ENCODE data around the gene THEM4. TPM values are rescaled to one million over a fixed set of nuclear protein-coding genes. Genes with fewer than 3 reads are reported as not detected.

The THEM4 gene
- total and polyA plus RNA-seq, 2 of the 8 experiments (the other 6 are each of a cell fraction or from before 2014, with no cell fraction given) = 9.9 to 11.2 TPM

DNA sequence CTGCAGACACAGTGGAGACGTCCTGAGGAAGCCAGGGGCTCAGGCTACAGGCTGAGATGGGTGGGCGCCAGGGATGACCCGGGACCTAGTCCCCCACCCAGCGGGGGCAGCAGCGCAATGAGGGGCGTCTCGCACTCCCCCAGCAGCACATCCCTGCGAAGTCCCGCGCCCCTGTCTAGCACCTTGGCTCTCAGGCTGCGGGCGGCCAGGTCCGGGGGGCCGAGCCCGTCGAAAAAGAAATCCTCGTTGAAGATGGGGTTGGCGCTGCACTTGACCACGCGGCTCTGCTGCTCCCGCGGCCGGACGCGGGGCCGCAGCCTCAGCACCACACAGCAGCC is 71.5 kb downstream of the THEM4 start:
- Histone ChIP-seq H2BK5ac (ENCODE audit: low read depth, low read length) (no peak overlapping the region), H3K23me2 (ENCODE audit: low read depth, low read length) (peaks cover 23% of the 10 kb centered on the region), H4K5ac (ENCODE audit: insufficient read length, low read depth, low read length) (no peak overlapping the region), H3K56ac (replicated peaks; ENCODE audit: insufficient read length, low read depth, low read length) (no peak overlapping the region), H3K23ac (ENCODE audit: insufficient read length) (no peak overlapping the region), H3K14ac (ENCODE audit: insufficient read length) (no peak overlapping the region), H3K27ac (ENCODE audit: low read depth, low read length) (no peak overlapping the region), H4K8ac (ENCODE audit: extremely low read depth, insufficient read depth, low read length) (peak overlapping the region; percentile 59; the same call in 1 of the 2 replicates), H4K91ac (replicated peaks; ENCODE audit: insufficient read length, low read length) (no peak overlapping the region), H3K4ac (replicated peaks; ENCODE audit: insufficient read length, low read depth, low read length) (no peak overlapping the region), H3K79me2 (ENCODE audit: control insufficient read depth in 1 of 2, insufficient read depth in 2 of 2, low read length in 2 of 2) (no peaks in the 10 kb centered on the region), H2AFZ (ENCODE audit: low read length) (no peak overlapping the region), H3K4me1 (replicated peaks in 1 of 4; ENCODE audit: control insufficient read depth in 3 of 4, insufficient read depth in 4 of 4, low read length in 3 of 4) (peaks cover 4 to 17% (median 9%) of the 10 kb centered on the region in 4 experiments), H3K27me3 (replicated peaks in 1 of 4; ENCODE audit: control insufficient read depth in 3 of 4, extremely low read depth in 1 of 4, insufficient read depth in 3 of 4, low read length in 3 of 4) (peaks cover 10 to 24% (median 21%) of the 10 kb centered on the region in 4 experiments), H2BK20ac (ENCODE audit: low read length) (no peak overlapping the region), H3K4me2 (ENCODE audit: insufficient read depth in 1 of 2, low read depth in 2 of 2, low read length in 2 of 2) (peak overlapping the region; percentile 77 to 93), H2AK5ac (ENCODE audit: low read depth, low read length) (no peak overlapping the region), H3K18ac (ENCODE audit: extremely low read depth, low read length) (no peak overlapping the region; the same call in 1 of the 2 replicates), H3K79me1 (ENCODE audit: low read depth, low read length) (no peaks in the 10 kb centered on the region), H2BK120ac (replicated peaks; ENCODE audit: low read depth, low read length) (no peak overlapping the region), H3K4me3 (ENCODE audit: extremely low read depth in 1 of 4, insufficient read depth in 2 of 4, low read depth in 3 of 4, low read length in 4 of 4) (peak overlapping the region; percentile 43 to 69 (median 54)), H3K9me3 (ENCODE audit: insufficient read depth in 2 of 2, low read depth in 1 of 2, low read length in 1 of 2) (no peaks in the 10 kb centered on the region), H3K36me3 (ENCODE audit: control insufficient read depth in 2 of 4, insufficient read depth in 4 of 4, low read length in 3 of 4) (no peaks in the 10 kb centered on the region), H2BK12ac (ENCODE audit: low read depth, low read length) (0 out of 2 replicates have a peak overlapping the region, but pooled peaks have one; percentile 17), H4K20me1 (replicated peaks in 1 of 2; ENCODE audit: control insufficient read depth in 1 of 2, insufficient read depth in 2 of 2, low read length in 2 of 2) (no peaks in the 10 kb centered on the region), H3K9ac (replicated peaks in 1 of 4; ENCODE audit: extremely low read depth in 1 of 4, low read depth in 3 of 4, low read length in 3 of 4) (peak overlapping the region in 1 of 4 experiments; percentile 18; a peak in 2 of 7 replicates), H2BK15ac (ENCODE audit: low read length) (no peak overlapping the region)
- CTCF ChIA-PET (ENCODE audit: partially characterized antibody) = interaction anchor here (1.2 to 2.2 kb wide), 2 partner anchors 8 to 70 kb away, joined by 3 to 7 read pairs; no protein-coding TSS in a partner anchor
- WGBS, 2 experiments (ENCODE audit: extremely low coverage in 1 of 2, insufficient coverage in 1 of 2, insufficient read length in 1 of 2, insufficient replicate concordance in 2 of 2, low coverage in 1 of 2, low lambda C conversion rate in 2 of 2, missing lambda C conversion rate in 1 of 2) = 11% methylated on average over 15 of the region's 26 CpGs; no CpG with 5 or more reads in 1 of the 2 experiments
- POLR2A ChIA-PET (ENCODE audit: partially characterized antibody) = interaction anchor here (1.1 to 5.0 kb wide), 3 partner anchors 11 to 123 kb away, joined by 3 to 19 read pairs (median 14); partner anchors contain the start of gene THEM5
- no peak for FAIRE-seq
- DNase-seq (ENCODE audit: low read depth in 1 of 2, low spot score in 2 of 2) = no peak
- TF ChIP-seq TAF7 (optimal IDR thresholded peaks at IDR 0.05; ENCODE audit: borderline replicate concordance, low read depth, low read length) = no peak
- TF ChIP-seq ASH2L (IDR thresholded peaks at IDR 0.05; ENCODE audit: low read length) = no peak
- TF ChIP-seq SP4 (IDR thresholded peaks at IDR 0.05; ENCODE audit: low read length) = no peak
- TF ChIP-seq, protein P1, sequence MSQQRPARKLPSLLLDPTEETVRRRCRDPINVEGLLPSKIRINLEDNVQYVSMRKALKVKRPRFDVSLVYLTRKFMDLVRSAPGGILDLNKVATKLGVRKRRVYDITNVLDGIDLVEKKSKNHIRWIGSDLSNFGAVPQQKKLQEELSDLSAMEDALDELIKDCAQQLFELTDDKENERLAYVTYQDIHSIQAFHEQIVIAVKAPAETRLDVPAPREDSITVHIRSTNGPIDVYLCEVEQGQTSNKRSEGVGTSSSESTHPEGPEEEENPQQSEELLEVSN (IDR thresholded peaks at IDR 0.05) = peak; percentile 89
- no peak for TF ChIP-seq PHF8 (conservative IDR thresholded peaks at IDR 0.05; ENCODE audit: low read depth, low read length)
- no peak for TF ChIP-seq BACH1 (IDR thresholded peaks at IDR 0.05; ENCODE audit: low read length)
- TF ChIP-seq CHD1 (IDR thresholded peaks at IDR 0.05; ENCODE audit: low read depth, low read length) = no peak
- no peak for TF ChIP-seq CBX5 (IDR thresholded peaks at IDR 0.05; ENCODE audit: low read depth, low read length)
- TF ChIP-seq, protein P2, sequence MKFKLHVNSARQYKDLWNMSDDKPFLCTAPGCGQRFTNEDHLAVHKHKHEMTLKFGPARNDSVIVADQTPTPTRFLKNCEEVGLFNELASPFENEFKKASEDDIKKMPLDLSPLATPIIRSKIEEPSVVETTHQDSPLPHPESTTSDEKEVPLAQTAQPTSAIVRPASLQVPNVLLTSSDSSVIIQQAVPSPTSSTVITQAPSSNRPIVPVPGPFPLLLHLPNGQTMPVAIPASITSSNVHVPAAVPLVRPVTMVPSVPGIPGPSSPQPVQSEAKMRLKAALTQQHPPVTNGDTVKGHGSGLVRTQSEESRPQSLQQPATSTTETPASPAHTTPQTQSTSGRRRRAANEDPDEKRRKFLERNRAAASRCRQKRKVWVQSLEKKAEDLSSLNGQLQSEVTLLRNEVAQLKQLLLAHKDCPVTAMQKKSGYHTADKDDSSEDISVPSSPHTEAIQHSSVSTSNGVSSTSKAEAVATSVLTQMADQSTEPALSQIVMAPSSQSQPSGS (IDR thresholded peaks at IDR 0.05; ENCODE audit: low read length) = no peak
- no peak for TF ChIP-seq YY1 (IDR thresholded peaks at IDR 0.05; ENCODE audit: low read depth, low read length)
- TF ChIP-seq TEAD4 (IDR thresholded peaks at IDR 0.05; ENCODE audit: low read depth, low read length) = no peak
- TF ChIP-seq RNF2 (IDR thresholded peaks at IDR 0.05; ENCODE audit: borderline replicate concordance, low read depth, low read length, missing control alignments, poor library complexity, severe bottlenecking) = peak; percentile 59
